NCI-H2081 (cell line): ENCODE results near the gene ZP4.

Experiments used
- DNase-seq, 2 experiments: peaks; one replicate each; lab custom pipeline; 2025; lab: John Stamatoyannopoulos, UW

ZP4 gene

DNA sequence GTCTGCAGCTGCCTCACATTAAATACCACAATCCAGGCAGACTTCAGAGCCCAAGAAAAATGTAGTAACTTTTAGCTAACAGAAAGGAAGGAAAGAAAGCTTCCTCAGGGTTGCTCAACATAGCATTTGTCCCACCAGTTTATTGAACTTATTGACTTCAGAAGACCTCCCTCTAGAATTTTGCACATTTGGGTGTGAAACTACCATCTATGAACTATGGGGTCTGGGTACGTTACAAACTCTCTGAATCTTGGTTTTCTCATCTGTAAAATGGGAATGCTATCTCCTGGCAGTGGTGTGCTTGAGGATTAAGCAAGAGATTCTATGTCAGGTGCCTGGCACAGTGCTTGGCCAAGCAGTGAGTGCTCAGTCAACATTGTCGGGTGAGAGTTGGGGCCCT lies at the start of gene ZP4:
Gene ZP4, minus strand, starts transcription at position 101 of the 400 bp plus-strand sequence. CDS start 287 bp downstream, outside the sequence.
- DNase-seq: no peak

- no peak for DNase-seq
Measured at GRCh38 chr1:237938553-237938952, 47.8 kb upstream of the ZP4 start.

GRCh38 chr1:237938068-237938467 lies 47.3 kb upstream of the ZP4 start:
- DNase-seq: no peak

DNA sequence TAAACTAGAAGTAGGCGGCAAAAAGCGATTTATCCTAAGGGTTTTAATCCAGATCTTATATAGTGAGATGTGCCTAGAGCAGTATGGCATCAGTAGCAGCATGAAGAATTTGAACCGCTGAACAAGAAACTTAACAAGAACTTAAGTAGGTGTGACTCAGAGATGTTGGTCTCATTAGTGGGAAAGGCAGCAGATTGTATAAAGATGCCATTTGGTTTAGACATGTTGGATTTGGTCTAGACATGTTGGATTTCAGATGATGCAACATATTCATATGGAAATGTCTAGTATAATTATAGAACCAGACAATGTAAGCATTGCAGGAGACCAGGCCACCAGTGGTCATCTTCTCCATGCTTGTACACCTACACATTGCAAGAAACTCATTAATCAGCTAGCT lies 42.1 kb upstream of the ZP4 start:
- no peak for DNase-seq

GRCh38 chr1:237931581-237931980 lies 40.9 kb upstream of the ZP4 start:
- DNase-seq: no peak

DNA sequence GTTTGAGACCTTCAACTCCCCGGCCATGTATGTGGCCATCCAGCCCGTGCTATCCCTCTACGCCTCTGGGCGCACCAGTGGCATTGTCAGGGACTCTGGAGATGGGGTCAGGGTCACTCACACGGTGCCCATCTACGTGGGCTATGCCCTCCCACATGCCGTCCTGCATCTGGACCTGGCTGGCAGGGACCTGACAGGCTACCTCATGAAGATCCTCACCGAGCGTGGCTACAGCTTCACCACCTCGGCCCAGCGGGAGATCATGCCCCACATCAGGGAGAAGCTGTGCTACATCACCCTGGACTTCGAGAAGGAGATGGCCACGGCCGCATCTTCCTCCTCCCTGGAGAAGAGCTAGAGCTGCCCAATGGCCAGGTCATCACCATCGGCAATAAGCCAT lies 36.5 kb upstream of the ZP4 start:
- no peak for DNase-seq

DNA sequence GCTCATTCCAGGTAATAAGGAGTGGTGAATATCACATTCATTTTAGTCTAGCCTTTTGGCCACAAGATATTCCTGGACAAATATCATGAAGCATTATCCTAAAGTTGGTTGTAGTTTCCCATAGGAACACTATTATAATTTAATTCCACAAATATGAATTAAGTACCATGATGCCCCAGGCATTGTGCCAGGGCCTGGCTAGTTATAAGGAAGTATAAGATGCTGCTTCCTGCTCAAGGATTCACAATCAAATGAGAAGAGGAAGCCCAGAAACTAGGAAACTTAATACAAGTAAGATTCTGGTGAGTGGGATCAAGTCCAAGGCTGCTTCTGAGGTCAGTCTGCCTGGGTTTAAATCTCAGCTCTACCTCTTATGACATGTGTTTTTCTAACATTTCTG lies 30.6 kb upstream of the ZP4 start:
- no peak for DNase-seq

DNA sequence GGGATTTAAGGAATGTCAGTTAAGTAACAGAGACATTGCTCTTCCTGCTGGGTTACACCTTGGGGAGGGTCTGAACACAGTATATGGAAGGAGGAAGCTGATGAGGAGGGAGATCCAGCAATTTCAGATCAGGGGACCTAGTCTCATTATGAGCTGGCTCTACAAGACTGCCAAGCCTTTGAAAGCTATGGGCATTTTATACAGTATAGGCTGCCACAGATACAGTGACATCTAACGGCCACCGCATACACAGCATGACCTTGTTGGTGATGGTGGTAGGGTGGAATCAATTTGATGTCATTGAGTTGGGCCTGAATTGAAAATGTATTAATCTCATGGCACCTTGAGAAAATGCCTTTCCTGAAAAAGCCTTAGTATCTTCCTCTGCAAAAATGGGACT lies 22.6 kb upstream of the ZP4 start:
- no peak for DNase-seq

DNA sequence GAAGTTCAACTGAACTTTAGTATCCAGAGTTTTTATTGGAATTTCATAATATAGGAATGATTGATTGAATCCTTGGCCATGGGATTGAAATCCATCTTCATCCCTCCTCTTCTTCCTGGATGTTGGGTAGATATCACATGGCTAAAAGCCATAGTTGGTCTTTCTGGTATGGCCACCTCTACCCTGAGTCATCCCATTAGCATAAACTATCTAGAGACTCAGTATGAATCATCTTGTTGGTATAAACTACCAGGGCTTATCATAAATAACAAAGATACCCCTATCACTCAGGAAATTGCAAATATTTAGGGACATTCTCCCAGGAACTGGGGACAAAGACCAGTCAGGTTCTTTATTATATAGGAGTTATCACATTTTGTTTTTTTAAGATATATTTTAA lies 21.2 kb upstream of the ZP4 start:
- DNase-seq: no peak

DNA sequence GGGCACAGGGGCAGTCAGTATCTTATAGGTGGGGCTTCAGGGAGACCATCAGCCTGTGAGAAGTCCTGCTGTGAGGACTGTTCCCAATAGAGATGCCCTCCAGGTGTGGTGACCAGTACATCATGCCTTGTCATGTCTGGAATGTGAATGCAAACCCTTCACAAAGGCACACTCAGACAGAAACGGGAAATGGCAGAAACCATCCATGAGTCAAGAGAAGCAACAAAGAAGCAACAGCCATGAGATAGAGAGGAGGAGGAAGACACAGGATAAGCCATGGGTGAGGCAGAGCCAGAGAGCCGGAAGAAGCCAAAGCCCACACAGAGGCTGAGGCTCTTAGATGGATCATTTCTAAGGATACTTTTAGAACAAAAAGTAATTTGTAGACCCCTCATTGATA lies 20.1 kb upstream of the ZP4 start:
- no peak for DNase-seq

DNA sequence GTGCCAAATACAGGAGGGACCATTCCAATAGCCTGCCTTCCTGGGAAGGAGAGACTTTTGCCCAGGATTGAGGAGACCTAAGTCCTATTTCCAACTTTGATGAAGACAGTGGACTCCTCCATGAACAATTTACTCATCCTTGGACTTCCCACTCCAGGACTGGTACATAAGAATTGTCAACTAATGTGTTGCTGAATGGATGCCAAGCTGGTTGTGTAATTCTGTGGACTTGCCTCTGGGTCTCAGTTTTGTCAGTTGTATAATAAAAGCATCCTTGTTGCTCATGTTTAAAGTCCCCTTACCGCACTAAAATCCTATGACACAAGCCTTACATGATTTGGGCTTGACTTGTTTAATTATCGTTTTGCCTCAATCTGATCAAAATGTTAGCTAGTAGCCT lies 13.2 kb upstream of the ZP4 start:
- DNase-seq: no peak

GRCh38 chr1:237902960-237903743 lies 12.4 kb upstream of the ZP4 start:
- DNase-seq: no peak

GRCh38 chr1:237901299-237901934 lies 10.7 kb upstream of the ZP4 start:
- peak in 1 of 2 experiments; percentile 29 for DNase-seq

DNA sequence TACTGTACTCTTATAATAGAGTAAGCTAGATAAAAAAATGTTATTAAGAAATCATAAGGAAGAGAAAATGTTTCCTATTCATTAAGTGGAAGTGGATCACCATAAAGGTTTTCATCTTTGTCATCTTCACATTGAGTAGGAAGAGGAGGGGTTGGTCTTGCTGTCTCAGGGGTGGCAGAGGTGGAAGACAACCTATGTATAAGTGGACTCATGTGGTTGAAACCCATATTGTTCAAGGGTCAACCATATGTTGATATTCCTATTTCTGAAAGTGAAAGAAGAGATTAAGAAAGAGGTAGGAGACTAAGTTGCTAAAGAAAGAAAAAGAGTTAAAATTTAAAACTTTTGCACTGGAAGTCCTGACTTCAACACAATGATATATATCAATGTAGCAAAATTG lies 4.9 kb upstream of the ZP4 start:
- DNase-seq: no peak

GRCh38 chr1:237894131-237894530 lies 3.4 kb upstream of the ZP4 start:
- DNase-seq: peak in 1 of 2 experiments; percentile 42

- DNase-seq: no peak
Measured at GRCh38 chr1:237891979-237892378, 1.3 kb upstream of the ZP4 start.

GRCh38 chr1:237891266-237891665 lies 544 bp upstream of the ZP4 start:
- DNase-seq: no peak

GRCh38 chr1:237890416-237890815 lies 306 bp downstream of the ZP4 start:
- no peak for DNase-seq

GRCh38 chr1:237888143-237888542 lies 2.6 kb downstream of the ZP4 start:
- DNase-seq: no peak

- no peak for DNase-seq
Measured at GRCh38 chr1:237887542-237887941, 3.2 kb downstream of the ZP4 start.

GRCh38 chr1:237884237-237884636 lies 6.5 kb downstream of the ZP4 start:
- no peak for DNase-seq

DNA sequence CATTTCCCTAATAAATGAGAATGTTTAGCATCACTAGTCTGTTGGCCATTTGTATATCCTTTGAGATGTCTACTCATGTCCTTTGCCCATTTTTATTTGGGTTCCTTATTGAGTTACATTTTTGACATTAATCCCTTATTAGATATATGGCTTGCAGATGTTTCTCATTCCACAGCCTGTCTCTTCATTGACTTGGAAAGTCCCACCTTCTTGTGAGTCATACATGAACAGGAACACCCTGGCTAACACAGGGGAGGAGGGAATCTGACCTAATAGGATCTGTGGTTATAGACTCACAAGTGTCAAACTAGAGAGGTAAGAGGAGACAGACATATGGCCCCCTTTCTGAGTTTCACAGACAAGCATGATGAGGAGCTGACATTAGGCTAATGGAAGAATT lies 11.5 kb downstream of the ZP4 start:
- DNase-seq: no peak

DNA sequence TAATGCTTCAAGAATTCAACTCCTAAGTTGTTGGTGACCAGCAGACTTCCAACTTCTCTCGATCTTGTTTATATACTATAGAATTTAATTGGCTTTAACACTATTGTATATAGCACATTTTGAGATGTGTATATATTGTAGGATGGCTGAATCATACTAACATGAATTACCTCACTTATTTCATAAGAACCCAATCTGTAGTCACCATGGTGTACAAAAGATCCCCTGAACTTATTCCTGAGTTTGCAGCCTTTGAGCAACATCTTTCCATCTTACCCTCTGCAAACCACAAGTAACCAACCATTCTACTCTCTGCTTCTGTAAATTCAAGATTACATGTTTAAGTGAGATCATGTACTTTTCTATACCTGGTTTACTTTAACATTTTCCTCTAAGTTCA lies 12.3 kb downstream of the ZP4 start:
- no peak for DNase-seq

GRCh38 chr1:237877631-237878030 lies 13.1 kb downstream of the ZP4 start:
- no peak for DNase-seq
